Suprapubic skin (tissue), 4 donors: ENCODE results near the gene CCL21. TPM values are rescaled to one million over a fixed set of nuclear protein-coding genes. Genes with fewer than 3 reads are reported as not detected.
"Not testable (repeated sequence)": the region's sequence is repeated elsewhere in the genome, so short reads cannot be mapped to it uniquely, and the experiment has no call there.

Experiments
- DNase-seq, 2 donors: peaks; one replicate each; pipeline ENCODE4 v3.0.0-alpha.2; 2019; ENCODE audit warnings: low spot score in 2 of 2
- H3K27ac ChIP-seq: fragments of 200-600 bp; sonication (generic); one replicate; pipeline ENCODE4 v1.5.1; 2019
- H3K27me3 ChIP-seq: fragments of 200-600 bp; sonication (generic); one replicate; pipeline ENCODE4 v1.5.1; 2019
- H3K36me3 ChIP-seq: fragments of 200-600 bp; sonication (generic); one replicate; pipeline ENCODE4 v1.5.1; 2019
- H3K4me1 ChIP-seq: fragments of 200-600 bp; sonication (generic); one replicate; pipeline ENCODE4 v1.5.1; 2019
- H3K4me3 ChIP-seq: fragments of 200-600 bp; sonication (generic); one replicate; pipeline ENCODE4 v1.5.1; 2019; ENCODE audit warnings: mild to moderate bottlenecking
- H3K9me3 ChIP-seq: fragments of 200-600 bp; sonication (generic); one replicate; pipeline ENCODE4 v1.5.1; 2019
- CTCF ChIP-seq, 2 donors: fragments of 200-600 bp in 1 of 2; fragments of 450-650 bp in 1 of 2; sonication (generic) in 1 of 2; IDR thresholded peaks; one replicate each; pipeline ENCODE4 v1.5.1; 2016 to 2019; ENCODE audit warnings: antibody characterized with exemption in 2 of 2, mild to moderate bottlenecking in 1 of 2, moderate library complexity in 1 of 2
- EP300 ChIP-seq: sonication (generic); formaldehyde crosslinking; IDR thresholded peaks from one replicate; pipeline ENCODE4 v1.6.1; 2017; ENCODE audit warnings: antibody characterized with exemption
- POLR2A ChIP-seq, 2 donors: fragments of 450-650 bp; IDR thresholded peaks; one replicate each; pipeline ENCODE4 v1.6.1; 2017; ENCODE audit warnings: antibody characterized with exemption in 2 of 2, mild to moderate bottlenecking in 2 of 2, moderate library complexity in 2 of 2
- POLR2AphosphoS5 ChIP-seq, 3 donors: sonication (generic); formaldehyde crosslinking; IDR thresholded peaks; one replicate each; pipeline ENCODE4 v1.6.1; 2017; ENCODE audit warnings: antibody characterized with exemption in 3 of 3
- WGBS: methylation state at CpG from one replicate; pipeline ENCODE4 v1.1.5; 2018; 5-methylcytosine and 5-hydroxymethylcytosine counted together
- total RNA-seq, 4 donors: library from RNA; depleted of rRNA; stranded (reverse); fragments of >200 nt; gene quantifications; one replicate each; pipeline ENCODE4 v1.1.0, GENCODE V29; 2016

CCL21 gene
- total RNA-seq, 4 donors from 2014 or later, result 5.2 to 6.1 (median 5.6) TPM; not detected in 1

- WGBS, result 90% methylated on average over 2 of the region's 2 CpGs
- H3K27ac ChIP-seq, result no peak overlapping the region
Measured at GRCh38 chr9:34742710-34743109, 32.8 kb upstream of the CCL21 start.

GRCh38 chr9:34741628-34742027, 31.7 kb upstream of the CCL21 start:
- no peaks in the 10 kb centered on the region for H3K36me3 ChIP-seq
- DNase-seq, result no peak
- H3K4me1 ChIP-seq, result peaks cover 9% of the 10 kb centered on the region
- 88% methylated on average over 6 of the region's 6 CpGs for WGBS
- H3K27me3 ChIP-seq, result no peaks in the 10 kb centered on the region
- no peak overlapping the region for H3K27ac ChIP-seq
- H3K4me3 ChIP-seq, result no peak overlapping the region
- H3K9me3 ChIP-seq, result no peaks in the 10 kb centered on the region
- no peak for TF ChIP-seq CTCF (IDR thresholded peaks at IDR 0.05)
- no peak for TF ChIP-seq POLR2AphosphoS5 (IDR thresholded peaks at IDR 0.05)
- TF ChIP-seq EP300, result no peak

More at GRCh38 chr9:34742710-34743109, 32.8 kb upstream of the CCL21 start:
- H3K9me3 ChIP-seq, result no peaks in the 10 kb centered on the region
- no peaks in the 10 kb centered on the region for H3K27me3 ChIP-seq
- H3K36me3 ChIP-seq, result no peaks in the 10 kb centered on the region
- H3K4me3 ChIP-seq, result no peak overlapping the region
- DNase-seq, result no peak
- no peak for TF ChIP-seq EP300
- no peak for TF ChIP-seq POLR2A (IDR thresholded peaks at IDR 0.05)
- H3K4me1 ChIP-seq, result peaks cover 9% of the 10 kb centered on the region

GRCh38 chr9:34740176-34740575, 30.2 kb upstream of the CCL21 start:
- not testable (repeated sequence) for H3K27ac ChIP-seq, H3K9me3 ChIP-seq, H3K4me1 ChIP-seq, H3K27me3 ChIP-seq, H3K4me3 ChIP-seq, DNase-seq, H3K36me3 ChIP-seq
- 89% methylated on average over 15 of the region's 27 CpGs for WGBS

GRCh38 chr9:34737677-34738260, 27.8 kb upstream of the CCL21 start:
- no peak for DNase-seq
- no peak for TF ChIP-seq EP300
- TF ChIP-seq POLR2A (IDR thresholded peaks at IDR 0.05), result no peak
- no peak for TF ChIP-seq CTCF (IDR thresholded peaks at IDR 0.05)
- TF ChIP-seq POLR2AphosphoS5 (IDR thresholded peaks at IDR 0.05), result no peak
- H3K27ac ChIP-seq, result no peak overlapping the region

GRCh38 chr9:34734720-34735119, 24.8 kb upstream of the CCL21 start:
- Histone ChIP-seq H3K27me3 (no peaks in the 10 kb centered on the region), H3K4me3 (no peak overlapping the region), H3K36me3 (no peaks in the 10 kb centered on the region), H3K9me3 (no peaks in the 10 kb centered on the region), H3K27ac (no peak overlapping the region), H3K4me1 (no peaks in the 10 kb centered on the region)
- TF ChIP-seq POLR2AphosphoS5 (IDR thresholded peaks at IDR 0.05), result no peak
- no peak for TF ChIP-seq POLR2A (IDR thresholded peaks at IDR 0.05)
- no peak for TF ChIP-seq EP300
- TF ChIP-seq CTCF (IDR thresholded peaks at IDR 0.05), result no peak
- no peak for DNase-seq

More at GRCh38 chr9:34737677-34738260, 27.8 kb upstream of the CCL21 start:
- H3K9me3 ChIP-seq, result no peaks in the 10 kb centered on the region
- no peaks in the 10 kb centered on the region for H3K27me3 ChIP-seq
- no peaks in the 10 kb centered on the region for H3K36me3 ChIP-seq
- no peaks in the 10 kb centered on the region for H3K4me1 ChIP-seq
- no peak overlapping the region for H3K4me3 ChIP-seq
- 72% methylated on average over 6 of the region's 6 CpGs for WGBS

GRCh38 chr9:34732886-34733285, 22.9 kb upstream of the CCL21 start:
- Histone ChIP-seq H3K4me3 (no peak overlapping the region), H3K27me3 (no peaks in the 10 kb centered on the region), H3K4me1 (no peaks in the 10 kb centered on the region), H3K36me3 (no peaks in the 10 kb centered on the region), H3K27ac (no peak overlapping the region), H3K9me3 (no peaks in the 10 kb centered on the region)
- no peak for DNase-seq
- no peak for TF ChIP-seq POLR2A (IDR thresholded peaks at IDR 0.05)
- no peak for TF ChIP-seq CTCF (IDR thresholded peaks at IDR 0.05)
- no peak for TF ChIP-seq POLR2AphosphoS5 (IDR thresholded peaks at IDR 0.05)
- no peak for TF ChIP-seq EP300
- WGBS, result 88% methylated on average over 2 of the region's 2 CpGs
